Measurements from ENCODE around the gene ABCB8.

DNA sequence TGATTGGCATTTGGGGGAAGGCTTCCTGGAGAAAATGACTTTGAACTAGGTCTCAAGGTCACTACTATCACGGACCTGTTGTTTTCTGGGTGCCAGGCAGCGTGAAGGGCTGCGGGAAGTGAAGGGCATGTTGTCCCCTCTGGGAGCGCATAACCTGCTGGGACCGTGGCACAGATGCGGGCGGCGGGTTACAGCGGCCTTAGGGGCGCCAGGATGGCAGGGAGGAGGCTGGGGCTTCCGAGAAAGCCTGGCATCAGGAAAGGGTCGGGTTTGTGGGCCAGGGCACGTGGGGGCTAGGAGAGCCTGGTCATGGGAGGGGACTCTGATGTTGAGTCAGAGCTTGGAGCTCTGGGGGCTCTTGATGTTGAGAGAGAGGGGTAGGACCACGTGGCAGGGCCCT lies 37.3 kb downstream of the ABCB8 start:
- TF ChIP-seq CTCF (IDR thresholded peaks at IDR 0.05) = no peak
- no peak for TF ChIP-seq EZH2 (IDR thresholded peaks at IDR 0.05)

All from neural progenitor cell (in vitro differentiated cells).